Colonic mucosa (tissue), 4 donors: Measurements from ENCODE around the gene CDR2. TPM values are rescaled to one million over a fixed set of nuclear protein-coding genes. Genes with fewer than 3 reads are reported as not detected.
"Not testable (repeated sequence)": the region's sequence is repeated elsewhere in the genome, so short reads cannot be mapped to it uniquely, and the experiment has no call there.

Experiments used
- DNase-seq: peaks from one replicate; pipeline ENCODE4 v3.0.0-alpha.2; 2020
- H3K27ac ChIP-seq: fragments of 200-600 bp; one replicate; pipeline ENCODE4 v1.8.0; 2021
- H3K27me3 ChIP-seq: fragments of 200-600 bp; one replicate; pipeline ENCODE4 v1.8.0; 2021
- H3K36me3 ChIP-seq: fragments of 200-600 bp; one replicate; pipeline ENCODE4 v1.8.0; 2021
- H3K4me1 ChIP-seq: fragments of 200-600 bp; one replicate; pipeline ENCODE4 v1.8.0; 2021; ENCODE audit warnings: mild to moderate bottlenecking
- H3K4me3 ChIP-seq: fragments of 200-600 bp; one replicate; pipeline ENCODE4 v1.8.0; 2021
- H3K9ac ChIP-seq, 2 donors: one replicate each; pipeline ENCODE4 v1.7.0; 2013; ENCODE audit warnings: control low read depth in 2 of 2, low read depth in 2 of 2, low read length in 2 of 2
- H3K9me3 ChIP-seq: fragments of 200-600 bp; one replicate; pipeline ENCODE4 v1.8.0; 2021
- CTCF ChIP-seq: fragments of 200-600 bp; IDR thresholded peaks from one replicate; pipeline ENCODE4 v1.8.0; 2022; ENCODE audit warnings: antibody characterized with exemption, mild to moderate bottlenecking
- intact Hi-C: fragments of 100-400 bp; cut with DNase I; formaldehyde crosslinking; loops from one replicate; pipeline ENCODE4 v1.14.1; 2022
- total RNA-seq, 2 donors: library from RNA; stranded (reverse); fragmentation: NEBNext Ultra II Directional in 1 of 2; extraction: Animal tissue kit (Norgen Biotek cat#: 25700) in 1 of 2; gene quantifications; one replicate each; pipeline ENCODE4 v1.2.1, GENCODE V29; 2021
- donor health status: healthy.
- donor health status: DM: no; HTN: no; CAD: no.
- donor health status: DM: no; HTN: no; CAD: no.

Gene CDR2
- total RNA-seq, 2 donors from 2014 or later, result 24.0 to 31.5 TPM

GRCh38 chr16:22372882-22373661, 1.3 kb downstream of the CDR2 start:
- DNase-seq, result peak; percentile 32
- TF ChIP-seq CTCF, result no peak
- no peaks in the 10 kb centered on the region for H3K27me3 ChIP-seq
- peak overlapping the region; percentile 92 to 94 for H3K9ac ChIP-seq
- intact Hi-C loops, result no loop called here
- no peaks in the 10 kb centered on the region for H3K36me3 ChIP-seq
- H3K4me1 ChIP-seq, result peaks cover 19% of the 10 kb centered on the region
- H3K9me3 ChIP-seq, result no peaks in the 10 kb centered on the region
- peak overlapping the region; percentile 85 for H3K27ac ChIP-seq
- H3K4me3 ChIP-seq, result peak overlapping the region; percentile 92

DNA sequence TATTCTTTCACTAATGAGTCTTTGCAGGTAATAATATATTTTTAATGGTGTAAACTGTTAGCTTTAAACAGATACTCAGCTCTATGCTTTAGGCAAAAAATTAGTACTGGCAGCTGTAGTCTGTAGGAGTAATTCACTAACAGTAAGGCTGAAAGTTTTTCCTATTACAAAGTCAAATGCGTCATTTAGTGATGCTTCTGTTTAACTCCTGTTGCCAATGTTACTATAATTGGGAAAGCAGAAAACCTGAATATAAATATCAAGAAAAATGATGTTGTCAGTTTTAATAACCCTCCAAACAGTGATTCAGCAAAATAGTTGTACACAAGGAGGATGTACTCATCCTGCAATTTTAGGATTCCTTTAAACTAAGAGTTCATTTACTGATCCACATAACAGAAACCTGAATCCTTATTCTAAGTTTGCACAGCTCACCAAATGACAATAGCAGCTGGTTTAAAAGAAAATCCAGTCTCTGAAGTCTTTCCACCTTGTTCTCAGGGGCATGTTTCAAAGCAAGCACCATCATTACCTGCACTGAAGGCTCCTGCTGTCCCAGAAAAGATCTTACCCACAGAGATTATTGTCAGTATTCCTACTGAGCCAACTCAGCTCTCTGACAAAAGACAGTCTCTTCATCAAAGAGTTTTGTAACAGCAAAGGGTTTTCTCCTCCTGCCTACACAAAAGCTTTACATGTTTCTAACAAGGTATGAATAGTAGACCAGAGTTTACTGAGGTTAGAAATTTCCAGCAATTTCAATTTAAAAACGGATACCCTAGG, 4.2 kb downstream of the CDR2 start:
- DNase-seq, result no peak
- no peaks in the 10 kb centered on the region for H3K36me3 ChIP-seq
- no peak for TF ChIP-seq CTCF
- peak overlapping the region; percentile 85 for H3K27ac ChIP-seq
- H3K9me3 ChIP-seq, result no peaks in the 10 kb centered on the region
- no peaks in the 10 kb centered on the region for H3K27me3 ChIP-seq
- intact Hi-C loops, result no loop called here
- peaks cover 19% of the 10 kb centered on the region for H3K4me1 ChIP-seq
- peak overlapping the region in 1 of 2 donors; percentile 51 for H3K9ac ChIP-seq
- H3K4me3 ChIP-seq, result no peak overlapping the region

DNA sequence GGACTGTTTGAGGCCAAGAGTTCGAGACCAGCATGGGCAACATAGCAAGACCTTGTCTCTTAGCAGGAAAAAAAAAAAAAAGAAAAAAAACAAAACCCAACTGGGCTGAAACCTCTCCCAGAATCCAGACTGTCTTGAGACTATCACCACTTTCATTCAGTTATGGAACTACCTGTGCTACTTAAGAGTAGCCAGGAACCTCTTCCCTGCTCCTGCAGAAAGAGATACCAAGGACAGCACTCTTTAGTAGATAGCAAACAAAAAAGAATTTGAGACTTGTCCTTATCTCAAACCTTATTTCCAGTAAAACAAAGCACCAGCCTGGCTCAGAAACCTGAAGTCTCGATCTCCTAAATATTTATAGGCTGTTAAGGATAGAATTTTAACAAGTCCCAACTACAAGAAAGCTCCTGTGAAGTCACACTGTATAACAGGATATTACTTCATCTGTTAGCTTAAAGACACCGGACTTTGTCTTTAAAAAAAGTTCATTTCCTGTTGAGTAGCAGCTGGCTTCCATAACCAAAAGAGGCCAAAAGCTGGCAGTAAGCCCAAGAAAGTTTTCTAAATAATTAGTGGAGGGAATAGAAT, 5.1 kb downstream of the CDR2 start:
- no peaks in the 10 kb centered on the region for H3K9me3 ChIP-seq
- intact Hi-C loops, result no loop called here
- peaks cover 2% of the 10 kb centered on the region for H3K36me3 ChIP-seq
- H3K4me3 ChIP-seq, result no peak overlapping the region
- no peaks in the 10 kb centered on the region for H3K27me3 ChIP-seq
- no peak for DNase-seq
- peak overlapping the region; percentile 85 for H3K27ac ChIP-seq
- no peak overlapping the region for H3K9ac ChIP-seq
- peaks cover 19% of the 10 kb centered on the region for H3K4me1 ChIP-seq
- no peak for TF ChIP-seq CTCF

GRCh38 chr16:22368200-22368826, 6.1 kb downstream of the CDR2 start:
- H3K9me3 ChIP-seq, DNase-seq, H3K36me3 ChIP-seq, H3K9ac ChIP-seq, H3K4me3 ChIP-seq, H3K27me3 ChIP-seq, intact Hi-C loops: not testable (repeated sequence)
- Histone ChIP-seq H3K4me1 (peaks cover 19% of the 10 kb centered on the region), H3K27ac (peak overlapping the region; percentile 85)

DNA sequence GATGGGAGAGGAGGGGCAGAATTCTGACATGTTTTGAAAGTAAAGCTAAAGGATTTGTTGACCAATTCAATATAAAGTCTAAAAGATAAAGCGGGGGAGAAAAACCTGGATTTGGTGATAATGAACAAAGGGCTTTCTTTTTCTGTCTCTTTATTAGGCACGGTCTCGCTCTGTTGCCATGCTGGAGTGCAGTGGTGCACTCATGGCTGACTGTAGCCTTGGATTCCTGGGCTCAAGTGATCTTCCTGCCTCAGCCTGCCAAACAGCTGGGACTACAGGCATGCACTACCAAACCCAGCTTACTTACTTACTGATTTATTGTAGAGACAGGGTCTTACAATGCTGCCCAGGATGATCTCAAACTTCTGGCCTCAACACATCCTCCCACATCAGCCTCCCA, 7.5 kb downstream of the CDR2 start:
- no peak for DNase-seq
- Histone ChIP-seq H3K4me3 (no peak overlapping the region), H3K4me1 (peaks cover 13% of the 10 kb centered on the region), H3K9me3 (no peaks in the 10 kb centered on the region), H3K27me3 (no peaks in the 10 kb centered on the region), H3K9ac (no peak overlapping the region), H3K36me3 (peaks cover 6% of the 10 kb centered on the region), H3K27ac (no peak overlapping the region)
- no peak for TF ChIP-seq CTCF
- intact Hi-C loops, result no loop called here
